ENCODE results near the gene LYPD8.
A peak's percentile ranks its signal among the peaks of the same experiment; 100 is the strongest.
"Not testable (repeated sequence)": the region's sequence is repeated elsewhere in the genome, so short reads cannot be mapped to it uniquely, and the experiment has no call there.

LYPD8 gene, protein sequence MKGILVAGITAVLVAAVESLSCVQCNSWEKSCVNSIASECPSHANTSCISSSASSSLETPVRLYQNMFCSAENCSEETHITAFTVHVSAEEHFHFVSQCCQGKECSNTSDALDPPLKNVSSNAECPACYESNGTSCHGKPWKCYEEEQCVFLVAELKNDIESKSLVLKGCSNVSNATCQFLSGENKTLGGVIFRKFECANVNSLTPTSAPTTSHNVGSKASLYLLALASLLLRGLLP

DNA sequence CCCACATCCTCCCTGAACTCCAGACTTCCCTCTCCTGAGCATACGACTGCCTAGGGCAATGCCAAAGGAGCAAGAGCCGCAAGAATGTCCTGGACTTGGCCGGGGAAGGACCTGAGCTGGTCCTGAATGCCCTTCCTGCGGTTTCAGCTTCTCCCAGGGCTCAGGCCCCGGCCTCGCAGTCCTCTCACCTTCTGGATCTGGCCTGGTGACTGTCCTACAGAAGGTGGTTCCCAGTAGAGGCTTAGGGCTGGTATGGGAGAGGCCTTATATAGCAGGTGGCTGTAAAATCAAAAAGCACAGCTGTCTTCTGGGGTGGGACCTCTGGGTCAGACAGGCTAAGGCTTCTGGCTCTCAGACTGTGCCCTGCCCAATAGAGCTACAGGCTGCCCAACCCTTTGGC is at the start of gene LYPD8:
LYPD8 (minus strand) TSS at position 243 of the 400 bp plus-strand sequence. CDS start 4,678 bp downstream, outside the sequence.
- no peak for DNase-seq

DNA sequence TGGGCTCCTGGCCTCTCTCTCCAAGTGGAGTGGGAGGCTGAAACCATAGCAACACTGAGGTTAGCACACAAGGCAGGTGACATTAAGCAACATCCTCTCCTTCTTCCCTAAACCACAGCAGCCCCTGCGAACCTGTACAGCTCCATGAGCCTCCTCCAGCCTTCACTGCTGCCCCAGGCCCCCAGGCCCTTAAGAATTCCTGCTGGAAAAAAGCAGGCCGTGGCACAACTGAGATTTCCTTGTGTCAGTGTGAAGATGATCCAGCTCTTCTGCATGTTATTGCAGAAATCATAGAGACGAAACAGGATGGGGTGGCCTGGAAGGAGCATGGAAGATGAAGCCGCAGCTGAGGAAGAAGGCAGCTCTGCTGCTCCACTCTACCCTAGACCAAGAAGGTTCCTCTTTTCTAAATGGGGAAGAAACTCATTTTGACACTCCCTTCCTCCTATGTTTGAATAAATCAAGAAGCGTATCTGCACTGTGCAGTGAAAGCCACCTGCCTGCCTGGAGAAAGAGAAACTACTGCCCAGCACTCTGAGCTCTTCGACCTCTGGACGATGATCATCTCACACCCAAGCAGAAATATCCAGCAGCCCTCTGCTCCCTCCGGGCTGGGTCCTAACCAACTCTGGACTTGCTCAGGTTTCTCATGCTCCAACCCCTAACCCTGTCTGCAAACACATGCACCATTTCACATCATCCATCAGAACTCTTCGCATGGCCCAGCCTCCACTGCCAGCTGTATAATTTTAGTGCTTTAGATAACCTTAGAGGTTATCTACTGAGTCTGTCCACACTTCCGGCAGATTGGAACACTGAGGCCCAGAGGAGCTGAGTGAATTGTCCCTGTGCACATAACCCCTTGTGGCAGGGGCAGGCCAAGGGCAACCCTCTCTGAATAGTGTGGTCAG is 49.5 kb upstream of the LYPD8 start:
- no peak for DNase-seq

DNA sequence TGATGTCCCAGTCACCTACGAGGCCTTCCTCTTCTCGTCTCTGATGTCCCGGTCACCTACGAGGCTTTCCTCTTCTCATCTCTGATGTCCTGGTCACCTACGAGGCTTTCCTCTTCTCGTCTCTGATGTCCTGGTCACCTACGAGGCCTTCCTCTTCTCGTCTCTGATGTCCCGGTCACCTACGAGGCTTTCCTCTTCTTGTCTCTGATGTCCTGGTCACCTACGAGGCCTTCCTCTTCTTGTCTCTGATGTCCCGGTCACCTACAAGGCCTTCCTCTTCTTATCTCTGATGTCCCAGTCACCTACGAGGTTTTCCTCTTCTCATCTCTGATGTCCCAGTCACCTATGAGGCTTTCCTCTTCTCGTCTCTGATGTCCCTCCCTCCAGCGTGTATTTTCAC is 47.9 kb upstream of the LYPD8 start:
- not testable (repeated sequence) for DNase-seq

DNA sequence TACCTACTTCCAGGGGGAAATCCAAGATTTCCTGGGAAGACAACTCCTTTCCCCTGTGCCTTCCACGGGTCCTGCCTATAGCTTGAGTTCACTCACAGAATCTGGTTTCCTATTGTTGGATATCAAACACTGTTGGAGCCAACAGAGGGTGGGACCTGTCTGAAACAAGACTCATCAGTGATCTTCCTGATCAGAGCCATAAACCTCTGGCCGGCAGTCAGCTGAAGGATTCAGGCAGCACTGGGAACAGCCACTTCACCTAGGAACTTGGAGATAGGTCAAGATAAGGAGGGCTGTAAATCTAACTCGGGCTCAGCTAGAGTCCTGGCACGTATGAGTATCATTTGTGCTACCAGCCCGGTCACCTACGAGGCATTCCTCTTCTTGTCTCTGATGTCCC is 46.9 kb upstream of the LYPD8 start:
- no peak for DNase-seq

DNA sequence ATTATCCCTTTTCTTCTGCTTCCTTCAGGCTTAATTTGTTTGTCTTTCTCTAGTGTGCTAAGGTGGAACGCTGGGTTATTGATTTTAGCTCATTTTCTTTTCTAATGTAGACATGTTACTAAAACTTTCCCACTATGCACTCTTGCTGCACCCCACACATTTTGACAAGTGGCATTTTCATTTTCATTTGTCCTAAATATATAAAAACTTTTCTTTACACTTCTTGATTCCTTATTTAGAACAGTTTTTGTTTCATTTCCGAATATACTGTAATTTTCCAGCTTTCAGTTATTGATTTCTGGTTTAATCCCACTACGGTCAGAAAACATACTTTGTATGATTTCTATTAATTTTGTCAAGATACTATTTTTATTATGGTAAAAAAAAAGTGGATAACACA is 44.9 kb upstream of the LYPD8 start:
- DNase-seq: no peak

DNA sequence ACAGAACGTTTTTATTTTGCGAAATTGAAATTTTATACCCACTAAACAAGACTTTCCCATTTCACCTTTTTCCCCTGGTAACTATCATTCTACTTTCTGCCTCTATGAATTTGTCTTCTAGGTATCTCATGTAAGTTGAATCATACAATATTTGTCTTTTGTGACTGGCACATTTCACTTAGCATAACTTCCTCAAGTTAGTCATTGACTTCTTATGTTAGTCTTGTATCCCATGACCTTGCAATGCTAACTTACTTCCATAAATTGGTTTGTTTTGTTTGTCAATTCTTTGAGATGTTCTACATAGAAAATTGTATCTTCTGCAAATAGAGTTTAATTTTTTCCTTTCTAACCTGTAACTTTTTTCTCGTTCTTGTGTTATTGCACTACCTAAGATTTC is 43.2 kb upstream of the LYPD8 start:
- DNase-seq: no peak

DNA sequence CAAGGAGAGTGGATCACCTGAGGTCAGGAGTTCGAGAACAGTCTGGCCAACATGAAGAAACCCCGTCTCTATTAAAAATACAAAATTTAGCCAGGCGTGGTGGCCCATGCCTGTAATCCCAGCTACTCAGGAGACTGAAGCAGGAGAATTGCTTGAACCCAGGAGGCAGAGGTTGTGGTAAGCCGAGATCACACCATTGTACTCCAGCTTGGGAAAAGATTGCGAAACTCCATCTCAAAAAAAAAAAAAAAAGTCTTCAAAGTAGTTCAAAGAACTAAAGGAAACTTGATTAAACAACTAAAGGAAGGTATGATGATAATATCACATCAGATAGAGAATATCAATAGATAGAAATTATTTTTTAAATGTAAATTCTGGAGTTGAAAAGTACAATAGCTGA is 39.1 kb upstream of the LYPD8 start:
- not testable (repeated sequence) for DNase-seq

DNA sequence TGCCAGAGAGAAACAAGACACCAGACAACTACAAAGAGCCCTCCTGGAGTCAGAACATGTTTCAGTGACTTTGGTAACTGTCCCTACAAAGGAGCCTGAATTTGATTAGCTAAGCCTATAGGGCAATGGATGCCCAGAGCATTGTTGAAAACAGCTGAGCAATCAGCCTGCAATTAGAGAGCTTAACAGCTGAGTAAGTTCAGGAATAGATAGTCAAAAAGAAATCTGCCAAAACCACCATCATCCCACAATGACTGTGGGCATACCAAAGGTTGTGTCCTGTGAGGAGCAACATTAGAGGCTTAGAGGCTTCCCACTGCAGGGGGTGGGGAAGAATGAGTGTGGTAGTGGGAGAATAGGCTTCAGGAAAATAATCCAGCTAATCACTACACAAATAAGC is 38.0 kb upstream of the LYPD8 start:
- no peak for DNase-seq

DNA sequence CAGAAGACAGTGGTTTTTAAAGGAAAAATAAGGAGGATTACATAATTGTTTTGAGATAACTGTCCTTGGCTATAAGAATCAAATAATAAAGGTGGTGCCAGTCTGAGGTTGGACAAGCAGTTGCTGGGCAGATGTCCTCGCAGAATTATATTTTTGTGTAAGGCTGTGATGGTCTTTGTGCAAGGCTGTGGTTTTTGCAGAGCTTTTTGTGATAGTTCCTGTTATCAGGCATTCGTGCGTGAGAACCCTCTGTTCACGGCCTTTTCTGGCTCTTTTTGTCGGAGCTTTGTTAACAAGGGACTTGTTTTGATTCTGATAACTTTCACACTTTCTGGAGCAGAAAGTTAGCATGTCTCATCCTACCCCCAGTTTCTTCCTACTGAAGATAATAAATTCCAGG is 36.8 kb upstream of the LYPD8 start:
- DNase-seq: no peak

DNA sequence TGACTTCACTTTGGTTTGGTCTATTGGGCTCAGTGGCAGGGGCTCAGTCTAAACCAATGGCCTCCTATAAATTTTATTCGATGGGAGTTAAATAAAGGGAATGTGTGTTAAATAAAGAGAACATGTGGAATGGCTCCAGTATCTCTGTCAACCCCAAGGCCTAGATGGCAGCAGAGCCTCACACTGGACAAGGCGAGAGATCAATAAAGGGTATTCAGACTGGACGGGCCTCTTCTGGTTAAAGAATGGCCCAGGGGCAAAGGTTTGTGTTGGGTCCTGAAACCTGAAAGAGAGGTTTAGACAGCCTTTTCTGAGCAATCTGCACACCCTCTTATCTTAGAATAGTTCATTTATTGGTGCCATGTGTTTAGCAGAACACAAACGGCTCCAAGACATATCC is 35.5 kb upstream of the LYPD8 start:
- DNase-seq: no peak

DNA sequence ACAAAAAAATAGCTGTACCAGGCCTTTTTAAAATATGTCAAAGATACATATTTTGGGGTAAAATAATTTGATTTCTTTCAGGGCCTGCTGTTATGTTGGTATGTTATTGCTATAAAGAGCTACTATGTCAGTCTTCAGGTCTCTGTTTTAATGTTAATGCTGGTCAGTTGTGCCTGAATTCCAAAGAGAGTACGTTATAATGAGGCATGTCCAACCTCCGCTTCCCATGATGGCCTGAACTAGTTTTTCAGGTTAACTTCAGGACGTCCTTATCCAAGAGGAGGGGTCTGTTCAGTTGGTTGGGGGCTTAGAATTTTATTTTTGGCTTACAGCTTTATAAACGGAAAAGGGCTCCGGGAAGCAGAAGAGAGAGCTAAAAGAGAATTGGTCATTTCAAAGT is 34.9 kb upstream of the LYPD8 start:
- DNase-seq: no peak

DNA sequence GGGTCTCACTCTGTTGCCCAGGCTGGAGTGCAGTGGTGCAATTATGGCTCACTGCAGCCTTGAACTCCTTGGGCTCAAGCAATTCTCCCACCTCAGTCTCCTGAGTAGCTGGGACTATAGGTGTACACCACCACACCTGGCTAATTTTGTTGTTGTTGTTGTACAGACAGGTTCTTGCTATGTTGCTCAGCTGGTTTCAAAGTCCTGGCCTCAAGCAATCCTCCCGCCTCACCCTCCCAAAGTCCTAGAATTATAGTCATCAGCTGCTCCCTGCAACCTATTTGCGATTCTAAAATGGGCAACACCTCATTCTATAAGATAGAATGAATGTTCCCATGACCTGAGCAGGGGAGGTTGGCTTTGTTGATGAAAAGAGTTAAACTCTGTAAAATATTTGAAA is 33.8 kb upstream of the LYPD8 start:
- not testable (repeated sequence) for DNase-seq

DNA sequence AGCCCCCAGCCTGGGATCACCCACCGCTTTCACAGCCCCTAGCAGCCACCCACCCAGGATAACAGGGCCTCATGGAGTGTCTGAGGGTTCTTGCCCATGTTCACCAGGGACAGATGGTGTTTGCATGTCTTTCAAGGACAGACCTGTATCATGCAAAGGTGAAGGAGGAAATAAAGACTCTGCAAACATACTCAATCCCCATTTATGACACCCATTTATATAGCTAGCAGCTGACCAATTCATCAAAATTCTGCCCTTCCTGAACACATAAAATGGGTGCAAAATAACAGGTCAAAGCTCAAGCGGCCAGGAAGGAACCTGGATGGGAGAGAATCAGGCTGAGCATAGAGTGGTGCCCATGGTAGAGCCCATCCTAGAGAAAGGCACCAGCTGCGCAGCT is 32.8 kb upstream of the LYPD8 start:
- no peak for DNase-seq

DNA sequence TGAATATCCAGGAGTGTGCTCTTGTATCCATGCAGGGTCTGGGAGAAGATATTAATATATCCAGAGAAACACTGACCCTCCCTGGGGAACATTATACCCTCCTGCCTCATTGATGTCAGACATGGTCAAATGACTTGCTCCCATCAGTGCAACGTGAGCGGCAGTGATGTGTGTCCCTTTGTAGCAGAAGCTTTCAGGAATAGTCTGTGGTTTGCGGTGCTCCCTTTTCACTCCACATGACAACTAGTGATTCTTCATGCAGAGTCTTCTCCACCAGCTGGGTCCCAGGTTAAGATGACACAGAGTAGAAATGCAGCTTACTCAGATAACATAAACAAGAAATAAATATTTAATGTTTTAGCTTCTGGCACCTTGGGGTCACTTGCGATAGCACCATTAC is 31.9 kb upstream of the LYPD8 start:
- DNase-seq: no peak

DNA sequence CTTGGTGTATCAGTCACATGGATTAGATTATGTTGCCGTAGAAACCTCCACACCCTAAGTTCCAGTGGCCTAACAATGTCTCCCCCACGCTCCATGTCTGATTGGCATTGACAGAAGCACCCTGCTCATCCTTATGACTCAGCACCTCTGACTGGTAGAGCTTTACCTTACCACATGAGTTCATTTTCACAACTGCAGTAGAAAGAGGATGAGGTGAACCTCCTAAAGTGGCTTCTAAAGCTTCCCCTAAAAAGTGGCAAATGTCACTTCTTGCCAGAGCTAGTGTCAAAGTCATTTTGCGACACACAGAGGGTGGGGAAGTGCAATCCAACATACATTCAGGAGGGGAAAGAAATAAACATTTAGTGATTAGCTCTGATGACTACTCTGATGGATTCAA is 30.6 kb upstream of the LYPD8 start:
- no peak for DNase-seq

DNA sequence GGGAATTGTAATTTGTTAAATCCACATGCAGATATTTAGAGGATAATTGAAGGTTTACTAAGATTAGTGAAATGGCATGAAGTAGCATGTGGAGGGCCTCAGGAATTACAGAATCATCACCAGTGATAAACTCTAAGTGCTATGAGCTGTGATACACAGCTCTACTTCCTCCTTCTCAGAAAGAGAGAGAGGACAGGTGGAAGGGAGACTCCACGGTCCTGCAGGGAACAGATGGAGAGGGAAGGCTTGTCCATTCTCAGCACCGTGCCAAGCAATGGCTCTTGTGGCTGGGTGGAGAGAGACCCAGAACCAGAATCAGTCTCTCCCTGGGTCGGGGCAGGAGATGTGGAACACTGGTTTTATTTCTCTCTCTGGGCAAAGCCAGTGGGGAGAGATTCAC is 27.8 kb upstream of the LYPD8 start:
- no peak for DNase-seq

DNA sequence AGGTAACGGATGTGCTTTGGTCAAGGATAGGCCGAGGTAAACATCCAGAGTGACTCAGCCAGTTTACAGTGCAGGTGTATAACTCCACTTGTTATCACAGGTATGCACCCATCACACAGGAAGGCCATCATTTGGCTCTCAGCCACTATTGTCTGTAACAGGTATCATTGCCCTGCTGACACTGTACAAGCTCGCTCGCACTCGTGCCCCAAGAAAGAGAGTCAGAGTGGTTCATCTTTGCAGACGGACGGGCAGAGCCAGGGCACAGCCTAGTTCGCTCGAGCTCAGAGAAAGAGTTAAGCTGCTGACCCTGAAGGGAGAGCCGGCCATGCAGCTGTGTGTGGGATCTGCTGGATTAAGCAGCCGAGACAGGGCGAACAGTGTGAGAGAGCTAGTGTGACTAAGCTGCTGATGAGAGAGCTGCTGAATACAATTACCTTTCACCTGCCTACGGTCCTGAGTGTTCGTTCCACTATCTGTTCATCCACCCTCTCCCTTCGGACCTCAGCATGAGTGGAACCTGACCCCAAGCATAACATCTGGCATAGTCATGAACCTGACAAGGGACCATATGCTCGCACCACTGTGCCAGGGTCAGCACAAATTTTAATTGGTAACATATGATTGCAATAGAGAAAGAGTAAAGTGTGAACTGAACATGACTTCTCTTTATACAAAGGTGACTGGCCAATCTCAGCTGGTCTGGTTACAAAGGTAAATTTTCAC is 27.0 kb upstream of the LYPD8 start:
- DNase-seq: peak; percentile 75

DNA sequence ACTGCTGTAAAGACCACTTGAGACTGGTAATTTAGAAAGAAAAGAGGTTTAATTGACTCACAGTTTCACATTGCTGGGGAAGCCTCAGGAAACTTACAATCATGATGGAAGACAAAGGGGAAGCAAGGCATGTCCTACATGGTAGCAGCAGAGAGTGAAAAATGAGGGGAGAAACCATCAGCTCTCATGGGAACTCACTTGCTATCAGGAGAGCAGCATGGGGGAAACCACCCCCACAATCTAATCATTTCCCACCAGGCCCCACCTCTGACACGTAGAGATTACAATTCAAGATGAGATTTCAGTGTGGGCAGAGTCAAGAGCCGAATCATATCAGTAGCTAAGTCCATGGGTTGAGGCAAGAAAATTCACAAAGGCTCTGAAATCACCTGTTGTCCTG is 23.8 kb upstream of the LYPD8 start:
- no peak for DNase-seq

DNA sequence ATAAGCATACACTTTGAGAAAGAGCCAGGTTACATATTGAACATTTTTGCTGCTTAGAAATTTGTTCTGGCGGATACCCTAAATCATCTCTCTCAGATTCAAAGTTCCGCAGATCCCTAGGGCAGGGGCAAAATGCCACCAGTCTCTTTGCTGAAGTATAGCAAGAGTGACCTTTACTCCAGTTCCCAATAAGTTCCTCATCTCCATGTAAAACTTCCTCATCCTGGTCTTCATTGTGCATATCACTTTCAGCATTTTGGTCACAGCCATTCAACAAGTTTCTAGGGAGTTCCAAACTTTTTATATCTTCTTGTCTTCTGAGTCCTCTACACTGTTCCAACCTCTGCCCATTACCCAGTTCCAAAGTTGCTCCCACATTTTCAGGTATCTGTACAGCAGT is 23.3 kb upstream of the LYPD8 start:
- DNase-seq: no peak

DNA sequence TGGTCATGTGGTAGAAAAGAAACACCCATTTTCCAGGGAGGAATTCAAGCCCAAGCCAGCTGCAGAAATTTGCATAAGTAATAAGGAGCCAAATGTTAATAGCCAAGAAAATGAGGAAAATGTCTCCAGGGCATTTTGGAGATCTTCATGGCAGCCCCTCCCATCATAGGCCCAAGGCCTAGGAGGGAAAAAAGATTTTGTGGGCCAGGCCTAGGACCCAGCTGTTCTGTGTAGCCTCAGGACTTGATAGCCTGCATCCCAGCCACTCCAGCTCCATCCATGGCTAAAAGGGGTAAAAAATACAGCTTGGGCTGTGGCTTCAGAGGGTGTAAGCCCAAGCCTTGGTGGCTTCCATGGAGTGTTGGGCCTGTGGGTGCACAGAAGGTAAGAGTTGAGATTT is 21.4 kb upstream of the LYPD8 start:
- no peak for DNase-seq

DNA sequence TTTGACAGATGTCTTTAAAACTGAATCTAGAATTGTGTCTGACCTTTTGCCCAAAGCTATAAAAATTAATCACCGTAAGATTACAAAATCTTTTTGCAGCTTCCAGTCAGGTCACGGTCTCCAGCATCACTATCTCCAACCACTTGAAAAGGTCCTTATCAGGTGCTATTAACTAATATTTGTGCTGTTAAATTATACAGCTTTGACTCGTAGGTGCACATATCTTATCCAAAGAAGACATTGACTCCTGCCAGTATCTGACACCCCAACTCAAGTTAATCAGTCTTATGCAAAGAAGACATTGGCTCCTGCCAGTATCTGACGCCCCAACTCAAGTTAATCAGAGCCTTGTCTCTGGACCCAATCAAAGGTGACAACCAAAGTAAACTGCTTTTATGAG is 19.9 kb upstream of the LYPD8 start:
- DNase-seq: no peak

DNA sequence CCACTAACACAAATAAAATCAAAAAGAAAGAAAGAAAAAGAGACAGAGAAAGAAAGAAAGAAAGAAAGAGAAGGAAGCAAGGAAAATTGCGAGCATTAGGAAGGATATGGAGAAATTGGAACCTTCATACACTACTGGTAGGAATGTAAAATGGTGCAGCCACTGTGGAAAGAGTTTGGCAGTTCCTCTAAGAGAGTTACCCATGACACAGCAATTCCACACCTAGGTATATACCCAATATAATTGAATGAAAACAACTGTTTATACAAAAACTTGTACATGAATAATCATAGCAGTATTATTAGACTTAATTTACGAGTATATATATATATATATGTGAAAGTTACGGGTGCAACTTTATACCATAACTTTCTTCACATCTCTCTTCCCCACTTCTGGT is 4.1 kb upstream of the LYPD8 start:
- no peak for DNase-seq

DNA sequence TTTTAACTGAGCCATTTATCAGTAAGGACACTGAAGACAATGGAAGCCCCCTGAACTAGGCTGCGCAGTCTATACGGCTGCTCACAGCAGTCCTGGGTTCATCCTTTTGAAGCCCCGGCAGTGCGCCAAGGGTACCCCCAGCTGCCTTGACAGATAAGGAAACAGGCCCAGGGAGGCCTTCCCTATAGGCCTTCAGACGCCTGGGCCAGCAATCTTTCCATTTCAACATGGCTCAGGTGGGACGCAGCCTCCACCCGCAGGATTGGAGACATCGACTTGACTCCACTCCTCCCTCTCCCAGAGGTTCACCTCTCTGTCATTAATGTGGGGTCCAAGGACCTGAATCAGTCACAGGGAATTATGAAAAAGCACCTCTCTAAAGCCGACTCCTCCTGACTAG is 2.8 kb upstream of the LYPD8 start:
- DNase-seq: no peak

DNA sequence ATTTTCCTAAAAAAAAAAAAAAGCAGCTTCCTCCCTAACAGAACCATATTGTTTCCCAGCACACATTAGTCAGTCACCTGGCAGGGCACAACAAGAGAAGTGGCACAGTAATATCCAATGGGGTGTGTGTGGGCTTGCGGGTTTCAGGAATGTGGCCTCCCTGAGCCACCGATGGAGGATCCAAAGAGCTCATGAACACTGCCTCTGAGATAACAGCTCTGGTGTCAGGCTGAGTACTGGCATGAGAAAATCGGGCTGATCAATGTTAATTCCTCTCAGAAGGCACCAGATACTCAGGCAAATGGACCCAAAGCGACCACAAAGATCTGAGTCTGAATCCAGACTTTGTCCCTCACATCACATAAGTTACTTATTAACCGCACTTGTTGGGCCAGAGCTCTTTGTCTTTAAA is 2.2 kb upstream of the LYPD8 start:
- DNase-seq: no peak

All from NCI-H2171 treated with DMSO at 0.1 percent for 48 hours (cell line).